22Rv1 (cell line): ENCODE results near the gene CELF2.

Experiments
- CTCF ChIP-seq: fragments of 450-650 bp; IDR thresholded peaks from 2 replicates; pipeline ENCODE4 v1.5.1; 2017; ENCODE audit warnings: mild to moderate bottlenecking
- ZFX ChIP-seq: fragments of 450-650 bp; IDR thresholded peaks from 2 replicates; pipeline ENCODE4 v1.6.1; 2017; ENCODE audit warnings: antibody characterized with exemption, borderline replicate concordance

- TF ChIP-seq CTCF (no peak), ZFX (no peak)
Observed at GRCh38 chr10:11181978-11182377, 164.3 kb downstream of the CELF2 start.
